Fibroblast of the conjunctiva (primary cell): ENCODE measurements around the gene FAM228B.
"Not testable (repeated sequence)": the region's sequence is repeated elsewhere in the genome, so short reads cannot be mapped to it uniquely, and the experiment has no call there.

Experiments used
- DNase-seq: peaks from one replicate; pipeline ENCODE4 v3.0.0-alpha.2; 2010; ENCODE audit warnings: low read depth

FAM228B gene

DNA sequence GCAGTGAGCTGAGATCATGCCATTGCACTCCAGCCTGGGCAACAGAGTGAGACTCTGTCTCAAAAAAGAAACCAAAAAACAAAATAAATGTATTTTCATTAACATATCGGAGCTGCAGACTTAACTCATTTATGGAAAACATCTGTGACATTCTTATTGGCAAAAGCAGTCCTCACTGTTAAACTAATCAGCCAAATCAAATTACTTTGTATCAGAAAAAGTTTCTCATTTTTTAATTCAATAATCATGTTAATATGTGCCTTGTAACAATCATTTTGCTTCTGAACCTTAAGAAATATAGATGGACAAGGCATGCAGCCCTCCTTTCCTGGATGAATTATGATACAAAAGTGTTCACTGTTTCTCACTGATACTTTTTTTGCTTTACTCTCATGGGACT, 20.6 kb upstream of the FAM228B start:
- DNase-seq, result no peak

DNA sequence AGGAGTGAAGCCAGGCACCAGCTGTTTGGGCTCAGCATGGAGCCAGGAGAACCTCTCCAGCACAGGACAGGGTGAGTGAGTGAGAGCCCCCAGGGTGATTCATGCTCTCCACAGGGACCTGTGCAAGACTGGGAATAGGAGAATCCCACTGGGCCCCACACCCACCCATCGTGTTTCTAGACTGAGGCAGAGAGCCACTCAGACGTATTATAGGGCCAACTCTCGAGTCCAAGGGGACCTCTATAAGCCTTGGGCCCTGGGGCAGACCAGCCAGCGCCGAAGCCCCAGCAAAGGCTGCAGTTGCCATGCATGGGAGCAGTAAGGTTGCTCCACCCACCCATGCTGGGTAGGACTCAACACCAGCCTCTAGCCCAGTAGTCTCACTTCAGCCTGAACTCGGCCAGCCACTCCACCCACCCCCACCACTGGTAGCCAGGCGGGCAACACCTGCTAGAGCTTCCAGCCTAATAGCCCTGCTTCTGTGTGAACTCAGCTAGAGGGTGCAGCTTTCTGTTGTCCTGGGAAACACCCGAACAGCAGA, 19.1 kb upstream of the FAM228B start:
- DNase-seq, result no peak

DNA sequence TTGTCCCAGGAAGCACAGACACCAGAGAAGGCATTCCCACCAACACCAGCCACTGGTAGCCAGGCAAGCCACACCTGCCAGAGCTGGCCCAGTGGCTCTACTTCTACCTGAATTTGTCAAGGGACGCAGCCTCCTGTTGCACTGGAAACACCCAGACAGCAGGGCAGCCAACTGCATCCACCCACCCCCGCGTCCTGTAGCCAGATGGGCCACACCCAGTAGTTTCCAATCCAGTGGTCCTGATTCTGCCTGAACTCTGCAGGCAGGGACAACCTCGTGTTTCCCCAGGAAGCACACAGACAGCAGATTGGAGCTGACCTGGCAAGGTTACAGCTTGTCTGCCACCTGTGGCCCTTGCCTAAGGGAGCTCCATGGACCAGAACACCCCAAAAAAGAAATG, 18.4 kb upstream of the FAM228B start:
- no peak for DNase-seq

DNA sequence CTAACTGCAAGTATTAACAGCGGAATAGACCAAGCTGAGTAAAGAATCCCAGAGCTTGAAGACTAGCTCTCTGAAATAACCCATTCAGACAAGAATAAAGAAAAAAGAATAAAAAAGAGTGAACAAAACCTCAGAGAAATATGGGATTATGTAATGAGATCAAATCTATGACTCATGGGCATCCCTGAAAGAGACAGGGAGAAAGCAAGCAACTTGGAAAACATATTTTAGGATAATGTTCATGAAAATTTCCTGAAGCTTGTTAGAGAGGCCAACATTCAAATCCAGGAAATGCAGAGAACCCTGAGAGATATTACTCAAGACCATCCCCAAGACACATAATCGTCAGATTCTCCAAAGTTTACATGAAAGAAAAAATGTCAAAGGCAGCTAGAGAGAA, 17.5 kb upstream of the FAM228B start:
- no peak for DNase-seq

DNA sequence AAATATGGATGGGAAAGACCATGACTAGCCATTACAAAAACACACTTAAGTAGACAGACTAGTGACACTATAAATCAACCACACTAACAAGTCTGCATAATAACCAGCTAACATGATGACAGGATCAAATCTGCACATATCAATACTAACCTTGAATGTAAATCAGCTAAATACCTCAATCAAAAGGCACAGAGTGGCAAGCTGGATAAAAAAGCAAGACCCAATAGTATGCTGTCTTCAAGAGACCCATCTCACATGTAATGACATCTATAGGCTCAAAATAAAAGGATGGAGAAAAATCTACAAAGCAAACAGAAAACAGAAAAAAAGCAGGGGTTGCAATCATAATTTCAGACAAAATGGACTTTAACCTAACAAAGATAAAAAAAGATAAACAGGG, 16.5 kb upstream of the FAM228B start:
- no peak for DNase-seq

DNA sequence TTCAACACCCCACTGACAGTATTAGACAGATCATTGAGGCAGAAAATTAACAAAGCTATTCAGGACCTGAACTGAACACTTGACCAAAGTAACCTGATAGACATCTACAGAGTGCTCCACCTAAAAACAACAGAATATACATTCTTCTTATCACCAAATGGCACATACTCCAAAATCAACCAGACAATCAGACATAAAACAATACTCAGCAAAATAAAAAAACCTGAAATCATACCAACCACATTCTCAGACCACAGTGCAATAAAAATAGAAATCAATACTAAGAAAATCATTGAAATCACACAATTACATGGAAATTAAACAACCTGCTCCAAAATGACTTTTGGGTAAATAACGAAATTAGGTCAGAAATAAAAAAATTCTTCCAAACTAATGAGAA, 15.9 kb upstream of the FAM228B start:
- DNase-seq, result no peak

DNA sequence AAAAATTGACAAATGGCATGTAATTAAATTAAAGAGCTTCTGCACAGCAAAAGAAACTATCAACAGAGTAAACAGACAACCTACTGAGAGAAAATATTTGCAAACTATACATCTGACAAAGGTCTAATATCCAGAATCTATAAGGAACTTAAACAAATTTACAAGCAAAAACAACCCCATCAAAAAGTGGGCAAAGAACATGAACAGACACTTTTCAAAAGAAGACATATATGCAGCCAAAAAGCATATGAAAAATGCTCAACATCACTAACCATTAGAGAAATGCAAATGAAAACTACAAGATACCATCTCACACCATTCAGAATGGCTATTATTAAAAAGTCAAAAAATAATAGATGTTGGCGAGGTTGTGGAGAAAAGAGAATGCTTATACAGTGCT, 13.8 kb upstream of the FAM228B start:
- DNase-seq, result not testable (repeated sequence)

DNA sequence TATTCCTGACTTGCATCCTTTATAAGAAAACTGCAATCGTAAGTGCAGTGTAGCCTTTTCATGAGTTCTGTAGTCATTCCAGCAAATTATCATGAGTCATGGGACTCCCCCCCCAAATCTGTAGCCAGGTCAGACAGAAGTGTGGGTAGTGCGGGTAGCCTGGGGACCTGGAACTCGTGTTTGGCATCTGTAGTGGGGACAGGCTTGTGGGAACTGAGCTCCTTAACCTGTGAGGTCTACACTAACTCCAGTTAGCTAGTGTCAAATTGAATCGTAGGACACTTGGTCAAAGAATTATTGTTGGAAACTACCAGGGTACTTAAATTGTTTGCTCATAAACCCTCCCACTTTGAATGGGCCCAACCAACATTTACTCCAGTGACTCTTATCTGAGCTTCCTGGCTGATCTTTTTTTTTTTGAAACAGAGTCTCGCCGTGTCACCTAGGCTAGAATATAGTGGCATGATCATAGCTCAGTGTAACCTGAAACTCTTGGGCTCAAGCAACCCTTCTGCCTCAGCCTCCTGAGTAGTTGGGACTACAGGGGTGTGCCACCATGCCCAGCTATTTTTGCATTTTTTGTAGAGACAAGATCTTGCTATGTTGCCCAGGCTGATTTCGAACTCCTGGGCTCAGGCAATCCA, 12.5 kb upstream of the FAM228B start:
- no peak for DNase-seq

DNA sequence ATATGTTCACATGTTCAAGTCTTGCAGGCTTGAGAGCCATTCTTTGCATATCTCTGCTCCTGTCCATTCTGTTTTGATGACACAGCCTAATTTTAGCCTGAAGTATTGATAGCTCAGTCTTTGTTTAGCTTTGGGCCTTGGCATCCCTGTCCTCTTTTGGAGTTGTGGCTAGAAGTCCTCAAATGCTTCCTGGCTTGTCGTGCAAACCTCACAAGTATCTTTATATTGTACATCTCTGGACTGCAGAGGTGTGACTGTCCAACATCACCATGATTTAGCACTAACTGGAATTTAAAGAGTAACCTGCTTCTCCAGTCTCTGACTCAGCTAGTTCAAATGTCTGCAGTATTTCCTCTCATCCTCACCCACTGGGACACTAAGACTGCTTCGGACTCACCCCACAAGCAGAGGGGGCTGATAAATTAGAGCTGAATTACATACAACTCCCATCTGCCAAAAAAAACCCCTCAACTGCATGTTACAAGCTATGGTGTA, 11.8 kb upstream of the FAM228B start:
- DNase-seq, result no peak

DNA sequence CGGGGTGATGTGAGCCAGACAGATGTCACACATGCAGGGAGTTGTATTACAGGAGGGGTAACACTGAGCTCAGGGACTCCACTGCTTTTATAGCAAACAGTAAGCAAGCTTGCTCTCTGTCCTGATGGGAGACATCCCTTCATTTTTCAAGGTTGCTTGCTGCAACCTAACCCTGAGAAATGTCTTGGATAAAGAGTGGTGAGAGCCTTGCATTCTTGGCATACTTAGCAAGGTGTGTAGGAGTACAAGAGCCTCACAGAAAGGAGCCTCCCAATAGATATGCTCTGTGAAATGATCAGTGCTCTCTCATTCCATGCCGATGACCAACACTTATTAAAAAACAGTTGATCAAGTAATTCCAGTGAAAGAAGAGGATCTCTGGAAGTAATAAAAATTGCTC, 8.2 kb upstream of the FAM228B start:
- DNase-seq, result no peak

DNA sequence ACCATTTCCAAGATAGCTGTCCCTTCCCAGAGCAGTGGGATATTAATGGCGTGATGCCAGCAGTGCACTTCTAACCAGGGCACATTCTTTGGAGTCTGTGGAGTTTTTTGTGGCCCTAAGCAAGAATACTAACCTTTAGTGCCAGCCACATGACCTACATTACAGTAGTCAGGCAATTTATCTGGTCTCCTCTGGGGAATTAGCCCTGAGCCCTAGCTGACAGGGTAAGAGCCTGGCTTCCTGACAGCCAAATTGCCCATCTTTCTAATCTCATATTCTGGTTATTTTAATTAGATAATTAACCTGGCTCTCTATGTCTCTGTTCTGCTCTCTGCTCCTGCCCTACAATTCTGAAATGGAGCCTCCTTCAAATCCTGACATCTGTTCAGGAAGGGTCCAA, 5.4 kb upstream of the FAM228B start:
- no peak for DNase-seq

DNA sequence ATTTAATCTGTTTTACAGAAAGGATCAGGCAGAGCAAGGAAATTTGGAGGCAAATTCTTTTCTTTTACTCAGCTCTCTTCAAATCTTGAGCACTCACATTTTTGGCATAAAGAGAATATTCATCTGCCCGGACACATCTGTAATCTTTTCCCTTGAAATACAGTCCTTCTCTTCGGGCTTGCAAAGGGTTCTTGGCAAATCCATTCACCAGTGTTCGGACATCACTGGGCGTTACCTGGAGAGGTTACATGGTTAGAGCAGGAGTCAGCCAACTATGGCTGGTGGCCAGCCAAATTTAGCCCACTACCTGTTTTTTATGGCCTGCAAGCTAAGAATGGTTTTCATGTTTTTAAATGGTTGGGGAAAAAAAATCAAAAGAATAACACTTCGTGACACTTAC, 2.2 kb upstream of the FAM228B start:
- no peak for DNase-seq

DNA sequence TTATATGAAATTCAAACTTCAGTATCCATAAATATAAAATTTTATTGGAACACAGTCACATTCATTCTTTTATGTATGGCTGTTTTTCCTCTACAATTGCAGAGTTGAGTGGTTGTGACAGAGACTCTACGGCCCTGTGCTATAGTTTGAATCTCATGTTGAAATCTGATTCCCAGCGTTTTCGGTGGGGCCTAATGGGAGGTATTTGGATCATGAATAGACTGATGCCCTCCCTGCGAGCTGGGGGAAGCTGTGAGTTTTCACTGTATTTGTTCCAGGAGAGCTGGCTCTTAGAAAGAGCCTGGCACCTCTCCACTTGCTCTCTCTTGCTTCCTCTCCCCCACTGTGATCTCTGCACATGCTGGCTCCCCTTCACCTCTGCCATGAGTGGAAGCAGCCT, 1.8 kb upstream of the FAM228B start:
- no peak for DNase-seq

DNA sequence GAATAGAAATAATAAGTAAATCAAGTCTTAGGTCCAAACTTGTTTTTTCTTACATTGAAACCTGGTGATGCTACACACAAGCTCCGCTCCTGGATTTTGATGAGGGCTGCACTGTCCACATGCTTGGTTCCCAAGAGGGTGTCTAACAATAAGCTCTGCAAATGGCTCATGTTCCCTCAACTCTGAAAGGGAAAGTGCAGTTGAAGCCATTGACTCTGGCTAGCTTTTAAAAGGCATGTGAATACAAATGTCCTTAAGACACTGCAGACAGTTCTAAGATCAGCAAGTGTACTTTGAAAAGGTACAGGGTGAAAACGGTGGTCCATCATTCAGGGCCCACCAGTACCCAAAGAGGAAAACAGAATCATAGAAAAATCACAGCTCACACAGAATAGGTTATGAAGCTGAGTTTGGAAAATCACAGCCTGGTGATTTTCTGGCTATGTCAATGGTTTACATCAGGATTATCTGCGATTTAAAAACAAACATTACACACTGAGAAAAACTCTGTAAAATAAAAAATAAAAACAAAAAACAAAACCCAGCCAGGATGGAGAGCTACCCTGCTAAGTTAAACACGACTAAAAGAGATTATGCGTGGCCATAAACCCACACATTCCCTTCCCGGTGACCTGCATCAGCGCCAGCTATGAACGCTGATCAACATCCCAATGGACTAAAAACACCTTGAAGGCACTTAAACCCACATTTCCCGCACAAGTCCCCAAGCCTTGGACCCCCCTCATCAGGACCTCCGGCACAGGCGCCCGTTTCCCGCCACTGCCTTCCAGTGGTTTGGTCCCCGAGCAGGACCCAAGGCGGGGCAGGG, 689 bp upstream of the FAM228B start:
- no peak for DNase-seq

DNA sequence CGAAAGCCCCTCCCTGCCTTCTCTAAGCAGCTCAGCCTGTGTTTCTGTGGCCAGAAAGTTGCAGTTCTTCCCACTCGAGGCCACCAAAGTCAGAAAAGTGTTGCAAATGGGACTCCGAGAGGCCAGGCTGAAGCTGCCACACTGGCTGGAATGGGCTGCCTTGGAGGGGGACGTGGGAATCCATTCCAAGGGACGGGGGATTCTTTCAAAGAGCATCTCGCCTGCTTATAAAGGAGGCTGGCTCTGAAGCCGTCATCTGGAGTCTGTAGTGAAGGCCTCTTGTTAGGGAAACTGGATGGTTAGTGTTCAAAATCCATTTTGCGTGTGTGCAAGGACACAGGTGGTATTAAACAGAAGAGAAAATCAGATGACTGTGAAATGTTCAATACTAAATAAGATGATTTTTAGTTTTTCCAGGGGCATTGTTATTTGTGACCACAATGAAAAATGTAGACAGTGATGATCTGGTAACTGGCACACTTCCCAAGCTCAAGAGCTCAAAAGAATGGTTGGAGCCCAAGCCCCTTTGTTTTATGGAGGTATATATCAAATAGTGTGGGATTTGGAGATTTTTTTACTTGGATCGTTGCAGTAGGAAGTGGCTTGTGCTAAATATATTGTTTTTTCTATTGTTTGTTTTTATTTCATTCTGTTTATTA, 782 bp downstream of the FAM228B start:
- DNase-seq, result no peak

DNA sequence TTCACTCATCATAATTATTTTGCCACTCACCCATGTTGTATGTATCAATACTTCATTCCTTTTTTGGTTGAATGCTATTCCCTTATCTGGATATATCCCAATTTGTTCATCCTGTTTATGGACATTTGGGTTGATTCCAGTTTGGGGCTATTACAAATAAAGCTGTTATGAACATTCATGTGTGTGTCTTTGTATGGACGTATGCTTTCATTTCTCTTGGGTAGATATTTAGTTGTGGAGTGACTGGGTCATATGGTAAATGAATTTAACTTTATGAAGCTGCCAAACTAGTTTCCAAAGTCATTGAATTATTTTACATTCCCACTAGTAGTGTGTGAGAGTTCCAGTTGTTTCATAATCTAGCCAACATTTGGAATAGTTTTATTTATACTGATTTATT, 2.7 kb downstream of the FAM228B start:
- no peak for DNase-seq

DNA sequence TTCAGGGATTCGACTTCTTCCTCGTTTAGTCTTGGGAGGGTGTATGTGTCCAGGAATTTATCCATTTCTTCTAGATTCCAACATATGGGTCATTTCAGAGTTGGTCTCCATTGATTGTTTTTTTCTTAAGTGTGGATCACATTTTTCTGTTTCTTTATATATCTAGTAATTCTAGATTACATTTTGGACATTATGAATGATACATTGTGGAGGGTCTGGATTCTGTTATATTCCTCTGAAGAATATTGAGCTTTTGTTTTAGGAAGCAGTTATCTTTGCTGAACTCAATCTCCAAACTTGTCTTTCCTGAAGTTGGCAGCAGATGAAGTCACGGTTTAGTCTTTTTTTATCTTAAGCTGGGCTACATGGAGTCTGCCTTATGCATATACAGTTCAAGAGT, 9.3 kb downstream of the FAM228B start:
- DNase-seq, result no peak

DNA sequence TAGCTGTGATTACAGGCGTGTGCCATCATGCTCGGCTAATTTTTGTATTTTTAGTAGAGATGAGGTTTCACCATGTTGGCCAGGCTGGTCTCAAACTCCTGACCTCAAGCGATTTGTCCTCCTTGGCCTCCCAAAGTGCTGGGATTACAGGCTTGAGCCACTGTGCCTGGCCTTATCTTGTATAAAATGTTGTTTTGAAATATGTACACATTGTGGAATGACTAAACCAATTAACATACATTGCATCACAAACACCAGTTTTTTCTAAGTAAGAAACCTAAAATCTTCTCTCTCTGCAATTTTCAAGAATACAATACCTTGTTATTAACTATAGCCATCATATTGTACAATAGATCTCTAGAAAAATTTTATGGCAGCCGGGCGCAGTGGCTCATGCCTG, 17.0 kb downstream of the FAM228B start:
- DNase-seq, result not testable (repeated sequence)

DNA sequence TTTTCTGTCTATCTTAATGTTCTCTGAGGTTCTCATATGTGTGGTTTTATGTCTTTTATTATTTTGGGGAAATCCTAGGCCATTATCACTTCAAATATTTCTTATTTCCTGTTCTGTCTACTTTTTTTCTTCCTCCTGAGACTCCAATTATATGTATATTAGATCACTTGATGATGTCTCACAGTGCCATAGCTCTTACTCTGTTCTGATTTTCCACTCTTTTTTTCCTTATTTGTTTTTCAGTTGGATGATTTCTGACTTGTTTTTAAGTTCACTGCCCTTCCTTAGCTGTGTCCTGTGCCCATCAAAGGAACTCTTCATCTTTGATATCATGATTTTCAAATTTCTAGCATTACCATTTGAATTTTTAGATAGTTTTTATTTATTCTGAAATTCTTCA, 24.1 kb downstream of the FAM228B start:
- DNase-seq, result no peak

DNA sequence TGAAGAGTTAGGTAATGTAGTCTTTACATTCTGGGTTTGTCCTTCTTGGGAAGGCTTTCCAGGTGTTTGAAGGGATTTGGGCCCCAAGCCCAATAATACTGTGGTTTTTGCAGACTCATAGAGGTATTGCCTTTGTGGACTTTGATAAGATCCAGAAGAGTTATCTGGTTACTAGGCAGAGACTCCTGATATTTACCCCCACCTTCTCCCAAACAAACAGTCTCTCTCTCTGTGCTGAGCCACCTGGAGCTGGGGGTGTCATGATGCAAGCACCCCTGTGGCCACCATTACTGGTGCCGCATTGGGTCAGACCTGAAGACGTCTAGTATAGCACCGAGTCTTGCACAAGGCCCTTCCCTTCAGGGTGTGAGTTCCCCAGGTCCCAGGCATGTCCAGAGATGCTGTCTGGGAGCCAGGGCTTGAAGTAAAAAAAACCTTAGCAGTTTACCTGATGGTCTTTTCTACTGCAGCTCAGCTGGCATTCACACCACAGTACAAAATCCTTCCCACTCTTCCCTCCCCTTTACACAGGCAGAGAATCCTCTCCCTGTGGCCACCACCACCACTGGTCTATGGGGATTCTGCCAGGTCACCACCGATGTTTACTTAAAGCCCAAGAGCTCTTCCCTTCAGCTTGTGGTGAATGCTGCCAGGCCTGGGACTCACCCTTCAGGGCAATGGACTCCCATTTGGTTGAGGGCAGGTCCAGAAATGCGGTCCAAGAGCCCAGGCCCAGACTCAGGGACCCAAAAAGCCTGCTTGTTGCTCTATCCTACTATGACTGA, 29.3 kb downstream of the FAM228B start:
- DNase-seq, result no peak

DNA sequence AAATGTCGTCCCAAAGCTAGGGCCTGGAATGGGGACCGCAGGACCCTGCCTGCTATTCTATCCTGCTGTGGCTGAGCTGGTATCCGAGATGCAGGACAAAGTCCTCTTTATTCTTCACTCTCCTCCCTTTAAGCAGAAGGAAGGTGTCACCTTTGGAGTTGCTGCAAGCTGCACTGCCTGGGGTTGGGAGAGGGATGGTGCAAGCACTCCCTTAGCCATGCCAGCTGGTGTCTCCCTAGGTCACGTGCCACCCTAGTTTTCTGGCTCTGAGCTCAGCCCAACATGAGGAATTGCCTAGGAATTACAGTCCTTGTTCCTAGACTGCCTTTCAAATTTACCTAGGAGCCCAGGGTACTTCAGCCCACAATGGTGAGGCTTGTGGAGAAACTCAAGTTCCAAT, 30.2 kb downstream of the FAM228B start:
- DNase-seq, result no peak

DNA sequence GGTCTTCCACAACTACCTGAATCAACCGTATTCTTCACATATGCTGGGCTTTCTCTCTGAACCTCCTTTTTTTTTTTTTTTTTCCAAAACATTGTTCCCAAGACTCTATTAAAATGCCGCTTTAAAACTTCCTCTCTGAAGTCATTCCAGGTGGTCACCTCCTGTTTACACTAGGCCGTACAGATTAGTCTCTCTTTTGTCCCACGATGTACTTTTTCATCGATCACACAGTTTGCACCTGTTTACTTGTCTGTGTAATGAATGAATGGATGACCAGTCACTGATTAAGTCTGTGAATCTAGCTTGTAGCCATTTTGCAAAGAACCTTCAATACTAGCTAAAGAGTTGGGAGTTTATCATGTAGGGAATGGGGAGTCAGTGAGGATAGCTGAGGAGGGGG, 34.9 kb downstream of the FAM228B start:
- no peak for DNase-seq
